Stimulated activated CD4-positive, alpha-beta T cell treated with anti-CD3 and anti-CD28 coated beads, Interleukin-1b, Interleukin-23, amount 100 ng/mL, for 4 hours (primary cell): ENCODE measurements around the gene ATP9A.
"Not testable (repeated sequence)": the region's sequence is repeated elsewhere in the genome, so short reads cannot be mapped to it uniquely, and the experiment has no call there.

Source experiments
- DNase-seq, 2 donors: peaks; one replicate each; pipeline ENCODE4 v3.0.0-alpha.2; 2020; ENCODE audit warnings: low read depth in 2 of 2

The ATP9A gene, protein sequence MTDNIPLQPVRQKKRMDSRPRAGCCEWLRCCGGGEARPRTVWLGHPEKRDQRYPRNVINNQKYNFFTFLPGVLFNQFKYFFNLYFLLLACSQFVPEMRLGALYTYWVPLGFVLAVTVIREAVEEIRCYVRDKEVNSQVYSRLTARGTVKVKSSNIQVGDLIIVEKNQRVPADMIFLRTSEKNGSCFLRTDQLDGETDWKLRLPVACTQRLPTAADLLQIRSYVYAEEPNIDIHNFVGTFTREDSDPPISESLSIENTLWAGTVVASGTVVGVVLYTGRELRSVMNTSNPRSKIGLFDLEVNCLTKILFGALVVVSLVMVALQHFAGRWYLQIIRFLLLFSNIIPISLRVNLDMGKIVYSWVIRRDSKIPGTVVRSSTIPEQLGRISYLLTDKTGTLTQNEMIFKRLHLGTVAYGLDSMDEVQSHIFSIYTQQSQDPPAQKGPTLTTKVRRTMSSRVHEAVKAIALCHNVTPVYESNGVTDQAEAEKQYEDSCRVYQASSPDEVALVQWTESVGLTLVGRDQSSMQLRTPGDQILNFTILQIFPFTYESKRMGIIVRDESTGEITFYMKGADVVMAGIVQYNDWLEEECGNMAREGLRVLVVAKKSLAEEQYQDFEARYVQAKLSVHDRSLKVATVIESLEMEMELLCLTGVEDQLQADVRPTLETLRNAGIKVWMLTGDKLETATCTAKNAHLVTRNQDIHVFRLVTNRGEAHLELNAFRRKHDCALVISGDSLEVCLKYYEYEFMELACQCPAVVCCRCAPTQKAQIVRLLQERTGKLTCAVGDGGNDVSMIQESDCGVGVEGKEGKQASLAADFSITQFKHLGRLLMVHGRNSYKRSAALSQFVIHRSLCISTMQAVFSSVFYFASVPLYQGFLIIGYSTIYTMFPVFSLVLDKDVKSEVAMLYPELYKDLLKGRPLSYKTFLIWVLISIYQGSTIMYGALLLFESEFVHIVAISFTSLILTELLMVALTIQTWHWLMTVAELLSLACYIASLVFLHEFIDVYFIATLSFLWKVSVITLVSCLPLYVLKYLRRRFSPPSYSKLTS

DNA sequence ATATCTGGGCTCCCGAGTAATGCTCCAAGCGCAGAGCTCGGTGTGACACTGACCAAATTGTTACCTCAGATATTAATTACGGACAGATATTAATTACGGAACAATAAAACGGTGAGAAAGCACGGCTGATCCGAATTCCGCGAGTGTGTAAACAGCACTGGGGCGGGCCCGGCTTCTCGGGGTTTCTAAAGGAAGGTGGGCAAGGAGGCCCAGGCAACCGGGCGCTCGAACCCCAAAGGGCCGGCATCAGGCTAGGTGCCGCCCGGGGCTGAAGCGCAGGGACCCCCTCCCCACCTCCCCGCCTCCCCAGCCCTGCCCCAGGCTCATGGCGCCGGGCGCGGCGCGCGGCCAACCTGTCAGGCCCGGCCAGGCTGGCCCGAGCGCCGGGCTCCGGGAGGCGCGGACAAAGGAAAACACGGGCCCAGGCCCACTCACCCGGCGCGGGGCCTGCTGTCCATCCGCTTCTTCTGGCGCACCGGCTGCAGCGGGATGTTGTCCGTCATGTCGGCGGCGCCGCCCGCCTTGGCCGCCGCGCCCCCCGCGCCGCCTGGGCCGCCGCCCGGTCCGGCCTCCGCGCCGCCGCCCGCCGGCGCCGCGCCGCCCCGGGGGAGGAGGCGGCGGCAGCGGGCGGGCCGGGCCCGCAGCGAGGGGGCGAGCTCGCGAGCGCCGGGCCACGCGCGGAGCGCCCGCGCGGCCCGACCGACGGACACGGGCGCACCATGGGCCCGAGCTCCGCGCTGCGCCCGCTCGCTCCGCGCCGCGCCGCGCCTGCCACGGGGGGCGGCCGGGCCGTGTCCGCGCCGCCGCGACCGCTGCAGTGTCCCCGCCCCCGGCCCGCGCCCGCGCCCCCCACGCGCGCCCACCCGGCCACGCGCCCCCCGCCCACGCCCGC is at the start of gene ATP9A:
Gene ATP9A, minus strand, starts transcription at position 524 of the 892 bp plus-strand sequence. Its CDS starts 21 bp downstream, at position 503.
- DNase-seq, result no peak

DNA sequence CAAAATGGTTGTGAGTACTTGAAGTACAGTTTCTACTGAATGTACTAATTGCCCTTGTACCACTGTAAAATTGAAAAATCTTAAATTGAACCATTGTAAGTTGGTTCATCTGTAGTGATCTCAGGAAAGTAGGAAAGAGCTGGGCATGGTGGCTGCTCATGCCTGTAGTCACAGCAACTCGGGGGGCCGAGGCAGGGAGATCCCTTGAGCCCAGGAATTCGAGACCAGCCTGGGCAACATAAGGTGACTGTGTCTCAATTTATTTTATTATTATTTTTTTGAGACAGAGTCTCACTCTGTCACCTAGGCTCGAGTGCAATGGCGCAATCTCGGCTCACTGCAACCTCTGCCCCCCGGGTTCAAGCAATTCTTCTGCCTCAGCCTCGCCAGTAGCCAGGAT is 48.7 kb upstream of the ATP9A start:
- DNase-seq, result not testable (repeated sequence)

DNA sequence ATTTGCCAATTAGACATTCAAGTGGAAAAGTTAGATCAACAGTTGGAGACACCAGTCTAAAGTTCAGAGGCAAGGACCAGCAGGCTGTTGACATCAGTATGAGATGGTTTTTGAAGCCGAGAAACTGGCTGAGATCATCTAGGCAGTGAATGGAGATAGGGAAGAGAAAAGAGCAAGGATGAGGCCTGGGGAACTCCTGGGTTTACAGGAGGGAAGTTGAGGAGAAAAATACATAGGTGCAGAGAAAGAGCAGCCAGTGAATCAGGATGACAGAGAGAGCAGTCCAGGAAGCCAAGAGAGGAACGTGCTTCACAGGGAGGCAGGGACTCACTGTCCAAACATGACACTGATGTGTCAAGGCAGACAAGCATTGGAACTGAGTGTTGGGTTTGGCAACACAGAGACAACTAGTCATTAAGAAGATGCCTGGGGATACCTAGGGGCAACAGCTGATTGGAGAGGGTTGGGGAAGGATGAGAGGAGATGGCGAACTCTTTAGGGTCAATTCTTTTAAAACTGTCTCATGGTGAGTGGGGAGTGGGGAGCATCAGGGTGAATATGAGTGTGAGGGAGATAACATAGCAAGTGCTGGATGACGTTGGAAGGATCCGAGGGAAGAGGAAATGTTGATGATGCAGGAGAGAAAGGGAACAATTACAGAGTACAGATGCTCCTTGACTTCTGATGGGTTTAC is 47.3 kb upstream of the ATP9A start:
- DNase-seq, result no peak

DNA sequence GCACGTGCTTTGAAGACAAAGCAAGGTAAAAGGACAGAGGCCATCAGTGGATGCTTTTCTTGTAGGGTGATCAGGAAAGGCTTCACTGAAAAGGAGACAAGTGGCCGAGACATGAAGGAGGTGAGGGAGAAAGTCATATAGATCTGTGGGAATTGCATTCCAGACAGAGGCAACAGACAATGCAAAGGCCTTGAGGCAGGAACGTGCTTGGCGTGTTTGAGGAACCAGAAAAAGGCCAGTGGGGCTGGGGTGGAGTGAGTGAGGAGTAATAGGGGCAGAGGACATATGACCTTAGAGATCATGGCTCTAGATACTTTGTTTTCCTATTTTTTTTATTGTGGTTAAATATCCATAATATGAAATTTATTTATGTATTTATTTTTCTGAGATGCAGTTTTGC is 44.7 kb upstream of the ATP9A start:
- DNase-seq, result no peak

DNA sequence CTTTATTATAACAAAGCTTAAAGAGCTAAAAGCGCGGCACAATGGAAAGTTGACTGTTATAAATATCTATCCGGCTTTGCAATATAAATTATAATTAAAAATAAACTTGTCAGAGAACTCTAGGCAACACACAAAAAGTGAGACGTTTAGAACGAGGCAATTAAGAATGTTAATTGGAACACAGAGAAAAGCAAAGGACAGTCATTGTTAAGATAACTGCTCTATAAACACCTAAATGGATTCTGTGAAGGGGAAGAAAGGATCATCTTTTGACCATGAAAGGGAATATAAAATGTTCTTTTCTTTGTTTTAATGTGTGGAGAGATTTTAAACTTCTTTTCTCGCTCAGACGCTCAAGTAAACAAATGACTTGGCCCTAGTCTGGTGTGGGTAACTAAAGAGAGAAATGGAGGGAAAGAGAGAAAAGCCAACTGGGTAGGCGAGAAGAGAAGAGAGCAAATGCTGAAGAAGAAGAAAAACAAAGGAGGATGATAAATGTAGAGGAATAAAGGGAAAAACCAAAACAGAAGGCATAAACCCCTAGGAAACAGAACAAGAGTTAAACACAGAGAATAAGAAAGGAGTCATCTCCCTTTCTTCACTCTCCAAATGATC is 43.4 kb upstream of the ATP9A start:
- DNase-seq, result no peak

DNA sequence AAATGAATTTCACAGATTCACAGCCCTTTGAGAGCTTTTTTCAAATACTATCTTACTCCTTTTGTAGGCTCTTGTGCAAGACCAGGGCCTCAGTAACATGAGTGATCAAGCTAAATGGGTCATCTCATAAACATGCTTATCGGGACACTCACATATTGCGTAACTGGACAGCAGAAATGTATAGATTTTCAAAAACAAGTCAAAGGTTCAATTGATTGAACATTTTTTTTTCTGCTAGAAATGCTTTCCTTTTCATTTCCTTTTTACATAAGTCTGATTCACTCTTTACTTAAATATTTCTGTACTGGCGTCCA is 42.8 kb upstream of the ATP9A start:
- no peak for DNase-seq

DNA sequence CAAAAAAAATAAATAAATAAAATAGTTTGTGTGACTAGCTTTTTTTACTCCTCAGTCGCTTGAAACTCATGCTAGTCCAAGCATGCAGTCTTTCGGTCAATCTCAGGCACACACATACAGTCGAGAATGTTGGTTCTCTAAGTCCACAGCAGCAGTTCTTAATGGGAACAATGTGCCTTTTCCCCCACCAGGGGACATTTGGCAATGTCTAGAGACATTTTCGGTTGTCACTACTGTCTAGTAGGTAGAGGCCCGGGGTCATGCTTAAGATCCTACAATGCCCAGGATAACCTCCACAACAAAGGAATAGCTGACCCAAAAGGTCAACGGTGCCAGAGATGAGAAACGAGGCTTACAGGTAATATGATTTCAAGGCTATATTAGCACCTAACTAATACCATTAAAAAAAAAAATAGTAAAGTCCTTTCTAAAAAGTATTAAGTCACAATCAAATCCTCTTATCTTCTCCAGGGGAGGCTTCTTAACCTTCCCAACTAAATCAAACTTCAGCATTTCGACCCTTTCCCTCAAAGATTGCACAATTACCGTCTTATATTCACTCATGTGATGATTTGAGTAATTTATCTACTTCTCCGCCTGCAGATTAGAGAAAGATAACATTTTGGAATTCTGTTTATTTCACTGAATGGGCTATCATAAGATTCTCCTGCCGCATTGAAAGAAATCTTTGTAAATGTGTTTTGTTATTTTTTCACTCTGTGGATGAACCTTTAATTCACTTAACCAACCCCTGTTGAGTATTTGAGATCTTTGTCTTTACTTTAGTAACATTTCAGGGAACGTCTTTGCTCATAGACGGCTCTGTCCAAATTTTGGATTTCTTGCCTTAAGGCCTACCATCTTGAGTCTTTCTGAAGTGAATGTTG is 42.2 kb upstream of the ATP9A start:
- DNase-seq, result no peak

DNA sequence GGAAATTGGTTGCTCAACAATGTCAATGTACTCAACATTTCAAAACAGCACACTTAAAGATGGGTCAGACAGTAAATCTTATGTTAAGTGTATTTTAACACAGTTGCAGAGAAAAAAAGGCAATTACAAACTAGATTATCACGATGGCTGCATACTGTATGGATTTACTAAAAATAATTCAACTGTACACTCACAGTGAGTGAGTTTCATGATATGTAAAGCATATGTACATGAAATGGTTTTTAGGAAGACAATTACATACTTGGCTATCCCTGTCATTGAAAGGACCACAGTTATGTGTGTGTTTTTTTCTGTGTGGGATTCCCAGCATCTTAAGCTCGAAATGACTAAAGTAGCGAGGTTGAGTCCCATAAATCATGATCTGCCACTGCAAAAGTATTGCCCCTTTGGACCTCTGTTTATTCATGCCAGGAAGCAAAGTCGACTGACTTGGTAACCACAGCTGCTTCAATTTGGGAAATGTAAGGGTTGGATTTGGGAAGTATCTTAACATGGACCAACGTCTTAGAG is 39.6 kb upstream of the ATP9A start:
- DNase-seq, result no peak

DNA sequence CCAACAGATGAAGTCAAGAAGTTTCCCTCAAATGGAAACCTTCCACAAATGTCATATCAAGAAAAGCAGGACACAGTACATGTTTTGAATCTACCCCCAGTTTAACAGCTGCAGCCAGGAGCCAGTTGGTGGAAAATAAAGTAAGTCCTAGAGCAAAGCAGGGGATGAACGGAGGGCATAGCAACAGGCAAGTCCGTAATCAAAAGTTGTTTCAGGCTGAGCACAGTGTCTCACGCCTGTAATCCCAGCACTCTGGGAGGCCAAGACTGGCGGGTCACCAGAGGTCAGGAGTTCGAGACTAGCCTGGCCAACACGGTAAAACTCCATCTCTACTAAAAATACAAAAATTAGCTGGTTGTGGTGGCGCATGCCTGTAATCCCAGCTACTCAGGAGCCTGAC is 36.6 kb upstream of the ATP9A start:
- DNase-seq, result no peak

DNA sequence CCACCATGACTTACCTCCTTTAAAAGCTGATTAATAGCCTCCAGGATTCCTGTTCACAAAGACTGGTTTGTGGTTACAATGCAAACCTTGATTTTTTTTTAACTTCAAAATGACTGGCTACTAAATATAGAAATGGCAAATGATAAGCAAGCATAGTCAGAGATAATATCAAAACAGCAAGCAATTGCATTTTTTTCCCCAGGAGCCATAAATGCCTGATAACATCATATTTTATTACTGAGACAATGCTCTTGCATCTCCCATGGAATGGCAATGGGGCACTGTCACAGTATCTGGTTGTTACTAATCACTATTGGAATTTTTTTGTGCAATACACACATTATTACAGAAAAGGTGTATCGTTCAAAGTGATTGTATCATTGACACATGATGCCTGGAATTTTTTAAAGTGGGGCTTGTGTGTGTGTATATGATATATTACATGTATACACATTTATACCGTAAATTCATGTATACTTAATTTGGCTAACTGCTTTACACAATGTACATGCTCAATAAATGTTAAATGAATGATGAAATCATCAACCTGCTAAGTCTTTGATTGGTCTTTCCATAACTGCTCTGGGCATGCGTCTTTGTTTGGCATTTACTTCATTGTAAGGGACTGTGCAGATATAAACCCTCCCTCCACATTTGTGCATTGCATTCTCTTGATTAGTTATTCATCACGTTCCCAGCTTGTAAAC is 35.1 kb upstream of the ATP9A start:
- DNase-seq, result no peak

DNA sequence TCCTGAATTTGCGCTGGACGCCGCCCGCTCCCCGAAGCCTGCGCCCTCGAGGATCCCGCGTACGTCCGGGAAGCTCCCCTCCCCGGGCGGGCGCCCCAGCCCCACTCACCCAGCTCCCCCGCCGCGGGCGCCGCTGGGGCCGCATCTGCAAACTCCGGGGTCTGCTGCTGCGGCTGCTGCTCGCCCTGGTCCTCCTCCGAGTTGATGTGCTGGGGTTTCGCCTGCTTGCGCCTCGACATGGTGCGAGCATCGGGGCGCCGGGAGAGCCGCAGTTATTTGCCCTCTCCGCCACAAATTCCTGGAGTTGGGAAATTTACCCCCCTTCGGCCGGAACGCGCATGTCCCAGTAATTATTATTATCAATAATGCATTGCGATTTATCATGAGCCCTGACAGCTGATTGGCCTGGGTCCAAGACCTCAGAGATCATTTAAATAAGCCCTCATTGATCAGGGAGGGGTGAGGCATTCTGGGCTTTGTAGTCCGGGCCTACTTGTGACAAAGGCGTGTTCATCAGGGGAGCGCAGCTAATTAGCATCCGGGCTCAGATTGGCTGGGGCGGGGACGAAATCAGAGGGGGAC is 34.1 kb upstream of the ATP9A start, which contains the start of gene SALL4:
Gene SALL4, minus strand, starts transcription at position 352 of the 582 bp plus-strand sequence. Its CDS starts 113 bp downstream, at position 239.
- no peak for DNase-seq

DNA sequence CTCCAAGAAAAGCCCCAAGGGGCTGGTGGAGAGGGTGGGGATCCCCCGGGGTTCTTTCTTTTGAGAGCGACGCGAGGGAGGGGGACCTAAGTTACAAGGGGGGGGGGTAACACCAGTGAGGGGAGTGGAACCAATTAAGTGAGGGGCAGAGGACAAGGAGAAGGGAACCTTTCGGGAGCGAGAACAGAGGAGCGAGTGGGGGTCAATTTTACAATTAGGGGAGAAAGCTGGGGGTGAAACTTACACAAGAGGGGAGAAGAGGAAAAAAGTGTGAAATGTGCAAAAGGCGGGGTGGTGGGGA is 33.6 kb upstream of the ATP9A start:
- no peak for DNase-seq

DNA sequence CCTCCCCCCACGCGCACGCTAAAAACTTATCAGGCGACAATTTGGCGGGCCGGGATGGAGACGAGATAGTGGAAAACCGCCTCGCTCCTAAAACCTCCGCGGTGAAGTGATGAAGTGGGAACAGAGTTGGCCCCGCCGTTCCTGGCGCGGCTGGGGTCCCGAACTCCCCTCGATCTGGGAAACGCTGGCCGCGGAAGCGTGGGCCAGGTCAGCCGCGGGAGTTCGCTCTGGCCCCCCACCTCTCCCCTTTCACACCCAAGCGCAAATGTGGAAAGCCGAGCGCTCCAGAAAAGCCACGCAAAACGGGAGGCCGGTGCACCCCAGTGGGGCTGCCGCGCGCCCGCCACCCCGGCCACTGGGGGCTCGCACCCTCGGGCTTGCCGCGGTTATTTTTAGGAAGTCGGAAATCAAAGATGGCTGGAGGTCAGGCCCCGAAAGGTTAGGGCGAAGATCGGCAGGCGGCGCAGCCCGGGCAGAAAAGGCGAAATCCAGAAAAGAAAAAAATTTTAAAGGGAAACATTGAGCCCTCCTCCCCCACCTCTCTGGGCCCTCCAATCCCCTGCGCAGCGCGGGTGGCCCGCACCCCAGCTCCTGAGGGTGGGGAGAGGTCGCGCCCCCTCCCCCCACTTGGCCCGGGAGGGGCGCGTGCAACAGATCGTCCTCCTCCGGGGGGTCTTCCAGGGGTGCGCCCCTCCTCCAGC is 33.1 kb upstream of the ATP9A start:
- DNase-seq, result no peak

DNA sequence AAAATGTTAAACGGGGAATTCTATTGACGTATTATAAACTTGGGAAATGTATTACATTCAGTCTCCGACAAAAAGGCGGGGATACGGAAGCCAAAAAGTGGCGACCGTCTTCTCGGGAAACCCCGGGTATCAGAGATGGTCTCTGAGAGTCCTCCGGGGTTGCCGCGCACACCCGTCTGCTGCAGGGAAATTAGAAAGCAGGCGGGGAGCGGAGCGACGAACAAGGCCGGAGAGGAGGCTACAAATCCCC is 32.6 kb upstream of the ATP9A start:
- DNase-seq, result no peak

DNA sequence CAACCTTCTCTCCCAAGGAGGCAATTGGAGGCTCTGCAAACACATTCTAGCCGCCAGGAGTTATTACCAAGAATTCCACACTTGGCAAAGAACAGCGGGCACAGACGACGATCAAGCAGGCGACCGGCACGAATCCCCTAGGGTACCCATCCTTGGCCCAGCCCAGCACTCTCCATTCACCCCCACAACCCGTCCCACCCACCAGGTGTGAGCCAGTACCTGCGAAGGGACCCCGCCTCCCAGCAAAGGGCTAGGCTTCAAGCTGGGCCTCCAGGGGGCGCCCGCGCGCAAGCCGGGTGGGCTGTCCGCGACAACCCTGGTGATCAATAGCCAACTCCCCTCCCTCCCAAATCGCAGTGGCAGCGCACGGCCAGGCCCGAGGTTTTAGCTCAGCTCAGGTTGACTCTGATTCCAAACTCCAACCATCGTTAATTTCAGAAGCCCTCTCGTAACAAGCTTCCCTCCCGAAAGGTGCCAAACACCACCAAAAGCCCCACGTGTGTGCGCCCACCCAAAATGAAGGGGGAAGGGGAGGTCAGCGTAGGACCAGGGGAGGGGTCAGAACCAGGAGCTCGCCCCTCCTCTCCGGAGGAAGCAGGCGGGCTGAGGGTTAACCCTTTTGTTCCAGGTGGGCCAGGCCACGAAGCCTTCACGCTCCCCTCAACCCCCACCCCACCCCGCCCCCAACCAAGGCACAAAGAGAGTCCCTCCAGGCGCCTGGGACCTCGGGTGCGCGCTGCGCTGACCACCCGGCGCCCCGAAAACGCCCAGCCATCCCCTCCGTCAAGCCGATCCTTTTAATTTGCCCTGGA is 32.1 kb upstream of the ATP9A start:
- DNase-seq, result peak; percentile 27 to 56

DNA sequence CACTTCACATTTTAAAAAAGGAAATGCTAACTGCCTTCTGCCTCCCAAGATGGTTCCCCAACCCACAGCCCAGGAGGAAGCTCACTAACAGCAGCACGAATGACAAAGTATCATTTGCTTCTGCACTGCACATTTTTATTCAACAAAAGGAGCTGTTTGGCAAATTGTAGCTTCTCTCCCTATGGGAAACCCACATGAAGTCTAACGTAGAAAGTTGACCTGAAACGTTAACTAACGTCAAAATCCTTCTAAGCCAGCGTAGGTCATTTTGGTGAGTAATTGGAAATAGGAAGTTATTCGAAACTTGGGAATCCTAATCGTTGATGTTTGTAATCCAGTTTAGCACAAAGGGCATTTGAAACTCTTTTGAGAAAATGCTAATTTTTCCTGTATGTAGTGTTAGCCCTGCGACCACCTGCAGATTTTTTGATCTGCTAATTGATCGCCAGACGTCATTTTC is 31.2 kb upstream of the ATP9A start:
- DNase-seq, result no peak

DNA sequence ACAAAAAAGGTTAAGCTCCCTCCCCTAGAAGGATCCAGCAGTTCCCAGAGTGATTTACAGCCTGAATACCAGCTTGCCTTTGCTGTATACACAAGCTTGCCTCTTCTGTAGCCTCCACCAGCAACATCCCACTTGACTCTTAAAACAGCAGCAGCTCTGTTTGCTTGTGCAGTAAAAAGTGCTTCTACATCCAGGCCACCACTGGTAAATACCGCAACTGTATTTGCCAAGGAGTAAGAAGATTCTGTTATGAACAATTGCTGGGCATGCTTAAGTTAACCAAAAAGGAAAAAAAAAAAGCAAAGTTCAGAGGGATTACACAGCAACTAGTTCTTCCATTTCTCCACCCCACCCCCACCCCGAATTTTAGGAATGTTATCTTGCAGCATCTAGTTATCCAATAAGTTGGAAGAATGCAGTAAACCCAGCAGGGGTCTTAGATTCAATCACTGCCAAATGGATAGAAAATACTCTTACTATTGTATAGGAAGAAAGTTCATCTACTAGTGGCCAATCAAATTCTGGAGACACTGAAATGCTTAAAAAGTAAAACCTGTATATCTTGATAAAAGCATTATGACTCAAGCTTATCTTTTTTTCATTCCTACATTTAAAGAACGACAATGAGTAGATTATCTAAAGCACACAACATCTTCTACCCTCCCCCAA is 29.3 kb upstream of the ATP9A start:
- DNase-seq, result no peak
